HepG2 (cell line): ENCODE data around the gene KCNAB1.

Experiments used
- ARNTL ChIP-seq: sonication (generic); formaldehyde crosslinking; IDR thresholded peaks from 2 replicates; pipeline ENCODE4 v1.4.0; 2020; ENCODE audit warnings: mild to moderate bottlenecking, missing genetic modification reagents
- CBX5 ChIP-seq: sonication (generic); formaldehyde crosslinking; IDR thresholded peaks from 2 replicates; pipeline ENCODE4 v1.4.0; 2020; ENCODE audit warnings: missing genetic modification reagents, borderline replicate concordance
- NFIC ChIP-seq: IDR thresholded peaks from 2 replicates; pipeline ENCODE4 v1.6.1; 2012; ENCODE audit warnings: mild to moderate bottlenecking, low read length, inconsistent platforms
- NR2C2 ChIP-seq: sonication (generic); formaldehyde crosslinking; IDR thresholded peaks from 2 replicates; pipeline ENCODE4 v1.4.0; 2020; ENCODE audit warnings: missing genetic modification reagents, mild to moderate bottlenecking, moderate library complexity, borderline replicate concordance
- SIX1 ChIP-seq: sonication (generic); formaldehyde crosslinking; IDR thresholded peaks from 2 replicates; pipeline ENCODE4 v1.4.0; 2020; ENCODE audit warnings: missing genetic modification reagents, borderline replicate concordance
- TBP ChIP-seq: sonication (generic); formaldehyde crosslinking; IDR thresholded peaks from 2 replicates; pipeline ENCODE4 v1.5.0; 2020; ENCODE audit warnings: missing genetic modification reagents
- TP53 ChIP-seq: sonication (generic); formaldehyde crosslinking; conservative IDR thresholded peaks from 2 replicates; pipeline ENCODE4 v1.4.0; 2020; ENCODE audit warnings: missing genetic modification reagents
- ZBTB7A ChIP-seq: sonication (generic); formaldehyde crosslinking; IDR thresholded peaks from 2 replicates; pipeline ENCODE4 v1.8.0; 2022; ENCODE audit warnings: mild to moderate bottlenecking, missing genetic modification reagents
- ZFP36 ChIP-seq: fragments of 150-350 bp; IDR thresholded peaks from 2 replicates; pipeline ENCODE4 v1.6.1; 2018; ENCODE audit warnings: borderline replicate concordance, low read length, low read depth; ENCODE audit not compliant: partially characterized antibody
- ZNF207 ChIP-seq: fragments of 450-650 bp; IDR thresholded peaks from 2 replicates; pipeline ENCODE4 v1.6.1; 2016; ENCODE audit warnings: antibody characterized with exemption, borderline replicate concordance
- ZNF33B ChIP-seq: sonication (generic); formaldehyde crosslinking; IDR thresholded peaks from 2 replicates; pipeline ENCODE4 v1.5.1; 2020; ENCODE audit warnings: mild to moderate bottlenecking, missing genetic modification reagents
- ZNF430 ChIP-seq: sonication (generic); formaldehyde crosslinking; IDR thresholded peaks from 2 replicates; pipeline ENCODE4 v1.9.0; 2021; ENCODE audit warnings: mild to moderate bottlenecking, missing genetic modification reagents
- ZSCAN22 ChIP-seq: sonication (generic); formaldehyde crosslinking; IDR thresholded peaks from 2 replicates; pipeline ENCODE4 v1.4.0; 2020; ENCODE audit warnings: mild to moderate bottlenecking, missing genetic modification reagents
- TF ChIP-seq, protein P1 (sequence below): sonication (generic); formaldehyde crosslinking; IDR thresholded peaks from 2 replicates; pipeline ENCODE4 v1.5.0; 2020; ENCODE audit warnings: mild to moderate bottlenecking, missing genetic modification reagents, moderate library complexity

DNA sequence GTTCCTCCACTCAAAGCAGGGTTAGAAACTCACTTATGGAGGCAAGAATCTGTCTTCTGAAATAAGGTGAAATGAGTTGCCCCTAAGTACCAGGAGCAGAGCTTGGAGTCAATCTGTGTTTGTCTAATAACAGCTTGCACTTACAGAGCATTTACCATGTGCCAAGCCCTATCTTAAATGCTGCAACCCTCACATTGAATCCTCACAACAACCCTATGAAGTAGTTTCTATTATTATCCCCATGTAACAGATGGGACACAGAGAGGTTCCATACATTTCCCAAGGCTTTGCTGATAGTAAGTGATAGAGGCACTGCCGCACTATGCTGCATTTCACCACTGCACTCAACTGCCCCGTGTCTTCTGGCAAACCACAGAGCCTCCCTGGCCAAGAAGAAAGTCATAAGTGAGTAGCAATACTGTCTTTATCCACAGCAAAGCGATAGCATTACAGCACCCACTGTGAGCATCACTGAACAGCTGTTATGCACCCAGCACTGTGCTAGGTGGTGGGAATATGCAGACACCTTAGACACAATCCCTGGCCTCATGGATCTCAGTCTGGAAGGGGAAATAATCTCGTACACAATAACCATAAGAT lies 293.0 kb downstream of the KCNAB1 start:
- TF ChIP-seq CBX5 (CRISPR knock-in tag) (no peak), TP53 (no peak), NFIC (no peak), ZSCAN22 (CRISPR knock-in tag) (no peak), ZNF33B (no peak), SIX1 (CRISPR knock-in tag) (no peak), NR2C2 (no peak), ZBTB7A (CRISPR knock-in tag) (no peak), ZNF430 (no peak), TBP (CRISPR knock-in tag) (no peak), ZFP36 (no peak), ARNTL (CRISPR knock-in tag) (no peak), ZNF207 (no peak)
- TF ChIP-seq, protein P1, sequence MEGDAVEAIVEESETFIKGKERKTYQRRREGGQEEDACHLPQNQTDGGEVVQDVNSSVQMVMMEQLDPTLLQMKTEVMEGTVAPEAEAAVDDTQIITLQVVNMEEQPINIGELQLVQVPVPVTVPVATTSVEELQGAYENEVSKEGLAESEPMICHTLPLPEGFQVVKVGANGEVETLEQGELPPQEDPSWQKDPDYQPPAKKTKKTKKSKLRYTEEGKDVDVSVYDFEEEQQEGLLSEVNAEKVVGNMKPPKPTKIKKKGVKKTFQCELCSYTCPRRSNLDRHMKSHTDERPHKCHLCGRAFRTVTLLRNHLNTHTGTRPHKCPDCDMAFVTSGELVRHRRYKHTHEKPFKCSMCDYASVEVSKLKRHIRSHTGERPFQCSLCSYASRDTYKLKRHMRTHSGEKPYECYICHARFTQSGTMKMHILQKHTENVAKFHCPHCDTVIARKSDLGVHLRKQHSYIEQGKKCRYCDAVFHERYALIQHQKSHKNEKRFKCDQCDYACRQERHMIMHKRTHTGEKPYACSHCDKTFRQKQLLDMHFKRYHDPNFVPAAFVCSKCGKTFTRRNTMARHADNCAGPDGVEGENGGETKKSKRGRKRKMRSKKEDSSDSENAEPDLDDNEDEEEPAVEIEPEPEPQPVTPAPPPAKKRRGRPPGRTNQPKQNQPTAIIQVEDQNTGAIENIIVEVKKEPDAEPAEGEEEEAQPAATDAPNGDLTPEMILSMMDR: no peak
